Measurements from ENCODE around the gene COMMD8. TPM values are rescaled to one million over a fixed set of nuclear protein-coding genes. Genes with fewer than 3 reads are reported as not detected.

The COMMD8 gene
- total and polyA plus RNA-seq, 10 of the 15 experiments (the other 5 are each of a cell fraction or from before 2014, with no cell fraction given), result 27.6 to 156 (median 48.4) TPM

DNA sequence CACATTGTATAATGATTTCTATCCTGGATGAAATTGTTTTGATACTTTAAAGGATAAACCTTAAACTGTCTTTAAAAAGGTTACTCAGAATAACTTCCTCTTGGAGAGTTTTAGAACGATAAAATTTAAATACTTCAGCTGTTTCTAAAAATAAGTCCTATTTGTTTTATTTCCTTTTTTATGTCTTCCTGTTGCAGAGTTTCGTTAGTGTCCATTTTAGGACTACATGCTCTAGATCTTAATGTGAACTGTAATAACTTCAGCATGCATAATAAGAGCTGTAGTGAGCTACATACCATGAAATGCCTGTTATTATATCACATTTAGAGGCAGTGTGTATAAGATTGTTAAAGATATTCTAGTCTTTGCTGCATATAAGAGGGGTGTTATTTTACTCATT, 36.2 kb upstream of the COMMD8 start:
- intact Hi-C loops (cut with micrococcal nuclease; ENCODE audit: unreplicated experiment), result loop anchor here (10.0 kb wide), 2 partner anchors 415 to 535 kb away; partner anchors contain the start of gene NFXL1
- TF ChIP-seq TARDBP (IDR thresholded peaks at IDR 0.05; ENCODE audit: borderline replicate concordance) (no peak), MYB (IDR thresholded peaks at IDR 0.05; ENCODE audit: borderline replicate concordance, low read depth, low read length) (no peak), ZNF622 (IDR thresholded peaks at IDR 0.05) (no peak), ETV6 (conservative IDR thresholded peaks at IDR 0.05 in 1 of 2, IDR thresholded peaks at IDR 0.05 in 1 of 2; ENCODE audit: borderline replicate concordance in 1 of 2, low read depth in 1 of 2) (no peak), CHD1 (IDR thresholded peaks at IDR 0.05; ENCODE audit: low read depth, low read length) (no peak), NFIC (IDR thresholded peaks at IDR 0.05; ENCODE audit: low read depth, low read length) (no peak; the same call in 1 of the 2 replicates), EGR1 (IDR thresholded peaks at IDR 0.05; ENCODE audit: borderline replicate concordance in 1 of 2, low read depth in 2 of 2, low read length in 2 of 2) (no peak), ZZZ3 (IDR thresholded peaks at IDR 0.05; ENCODE audit: control insufficient read depth, insufficient read length, low read depth) (no peak), MEF2A (IDR thresholded peaks at IDR 0.05; ENCODE audit: insufficient read depth, low read depth, low read length) (peak; percentile 77), CHD2 (IDR thresholded peaks at IDR 0.05; ENCODE audit: borderline replicate concordance, low read depth, low read length) (no peak), SUZ12 (IDR thresholded peaks at IDR 0.05; ENCODE audit: unreplicated experiment) (no peak), NFYA (IDR thresholded peaks at IDR 0.05; ENCODE audit: borderline replicate concordance, low read depth, low read length) (no peak)
- TF ChIP-seq, protein P1, sequence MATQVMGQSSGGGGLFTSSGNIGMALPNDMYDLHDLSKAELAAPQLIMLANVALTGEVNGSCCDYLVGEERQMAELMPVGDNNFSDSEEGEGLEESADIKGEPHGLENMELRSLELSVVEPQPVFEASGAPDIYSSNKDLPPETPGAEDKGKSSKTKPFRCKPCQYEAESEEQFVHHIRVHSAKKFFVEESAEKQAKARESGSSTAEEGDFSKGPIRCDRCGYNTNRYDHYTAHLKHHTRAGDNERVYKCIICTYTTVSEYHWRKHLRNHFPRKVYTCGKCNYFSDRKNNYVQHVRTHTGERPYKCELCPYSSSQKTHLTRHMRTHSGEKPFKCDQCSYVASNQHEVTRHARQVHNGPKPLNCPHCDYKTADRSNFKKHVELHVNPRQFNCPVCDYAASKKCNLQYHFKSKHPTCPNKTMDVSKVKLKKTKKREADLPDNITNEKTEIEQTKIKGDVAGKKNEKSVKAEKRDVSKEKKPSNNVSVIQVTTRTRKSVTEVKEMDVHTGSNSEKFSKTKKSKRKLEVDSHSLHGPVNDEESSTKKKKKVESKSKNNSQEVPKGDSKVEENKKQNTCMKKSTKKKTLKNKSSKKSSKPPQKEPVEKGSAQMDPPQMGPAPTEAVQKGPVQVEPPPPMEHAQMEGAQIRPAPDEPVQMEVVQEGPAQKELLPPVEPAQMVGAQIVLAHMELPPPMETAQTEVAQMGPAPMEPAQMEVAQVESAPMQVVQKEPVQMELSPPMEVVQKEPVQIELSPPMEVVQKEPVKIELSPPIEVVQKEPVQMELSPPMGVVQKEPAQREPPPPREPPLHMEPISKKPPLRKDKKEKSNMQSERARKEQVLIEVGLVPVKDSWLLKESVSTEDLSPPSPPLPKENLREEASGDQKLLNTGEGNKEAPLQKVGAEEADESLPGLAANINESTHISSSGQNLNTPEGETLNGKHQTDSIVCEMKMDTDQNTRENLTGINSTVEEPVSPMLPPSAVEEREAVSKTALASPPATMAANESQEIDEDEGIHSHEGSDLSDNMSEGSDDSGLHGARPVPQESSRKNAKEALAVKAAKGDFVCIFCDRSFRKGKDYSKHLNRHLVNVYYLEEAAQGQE (IDR thresholded peaks at IDR 0.05; ENCODE audit: low read depth, low read length), result no peak
- TF ChIP-seq, protein P2, sequence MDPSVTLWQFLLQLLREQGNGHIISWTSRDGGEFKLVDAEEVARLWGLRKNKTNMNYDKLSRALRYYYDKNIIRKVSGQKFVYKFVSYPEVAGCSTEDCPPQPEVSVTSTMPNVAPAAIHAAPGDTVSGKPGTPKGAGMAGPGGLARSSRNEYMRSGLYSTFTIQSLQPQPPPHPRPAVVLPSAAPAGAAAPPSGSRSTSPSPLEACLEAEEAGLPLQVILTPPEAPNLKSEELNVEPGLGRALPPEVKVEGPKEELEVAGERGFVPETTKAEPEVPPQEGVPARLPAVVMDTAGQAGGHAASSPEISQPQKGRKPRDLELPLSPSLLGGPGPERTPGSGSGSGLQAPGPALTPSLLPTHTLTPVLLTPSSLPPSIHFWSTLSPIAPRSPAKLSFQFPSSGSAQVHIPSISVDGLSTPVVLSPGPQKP (IDR thresholded peaks at IDR 0.05; ENCODE audit: low read depth, low read length), result no peak
- TF ChIP-seq, protein P3, sequence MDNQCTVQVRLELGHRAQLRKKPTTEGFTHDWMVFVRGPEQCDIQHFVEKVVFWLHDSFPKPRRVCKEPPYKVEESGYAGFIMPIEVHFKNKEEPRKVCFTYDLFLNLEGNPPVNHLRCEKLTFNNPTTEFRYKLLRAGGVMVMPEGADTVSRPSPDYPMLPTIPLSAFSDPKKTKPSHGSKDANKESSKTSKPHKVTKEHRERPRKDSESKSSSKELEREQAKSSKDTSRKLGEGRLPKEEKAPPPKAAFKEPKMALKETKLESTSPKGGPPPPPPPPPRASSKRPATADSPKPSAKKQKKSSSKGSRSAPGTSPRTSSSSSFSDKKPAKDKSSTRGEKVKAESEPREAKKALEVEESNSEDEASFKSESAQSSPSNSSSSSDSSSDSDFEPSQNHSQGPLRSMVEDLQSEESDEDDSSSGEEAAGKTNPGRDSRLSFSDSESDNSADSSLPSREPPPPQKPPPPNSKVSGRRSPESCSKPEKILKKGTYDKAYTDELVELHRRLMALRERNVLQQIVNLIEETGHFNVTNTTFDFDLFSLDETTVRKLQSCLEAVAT (IDR thresholded peaks at IDR 0.05), result no peak
- TF ChIP-seq, protein P4, sequence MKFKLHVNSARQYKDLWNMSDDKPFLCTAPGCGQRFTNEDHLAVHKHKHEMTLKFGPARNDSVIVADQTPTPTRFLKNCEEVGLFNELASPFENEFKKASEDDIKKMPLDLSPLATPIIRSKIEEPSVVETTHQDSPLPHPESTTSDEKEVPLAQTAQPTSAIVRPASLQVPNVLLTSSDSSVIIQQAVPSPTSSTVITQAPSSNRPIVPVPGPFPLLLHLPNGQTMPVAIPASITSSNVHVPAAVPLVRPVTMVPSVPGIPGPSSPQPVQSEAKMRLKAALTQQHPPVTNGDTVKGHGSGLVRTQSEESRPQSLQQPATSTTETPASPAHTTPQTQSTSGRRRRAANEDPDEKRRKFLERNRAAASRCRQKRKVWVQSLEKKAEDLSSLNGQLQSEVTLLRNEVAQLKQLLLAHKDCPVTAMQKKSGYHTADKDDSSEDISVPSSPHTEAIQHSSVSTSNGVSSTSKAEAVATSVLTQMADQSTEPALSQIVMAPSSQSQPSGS (IDR thresholded peaks at IDR 0.05; ENCODE audit: low read length), result peak; percentile 20; the same call in 1 of the 2 replicates

More for the DNA sequence above, 36.2 kb upstream of the COMMD8 start:
- Histone ChIP-seq H3K9me3 (replicated peaks; ENCODE audit: control insufficient read depth, insufficient read depth, low read length) (no peaks in the 10 kb centered on the region; the same call in 1 of the 3 replicates), H3K4me2 (ENCODE audit: control insufficient read depth, insufficient read depth) (peak overlapping the region; percentile 96; the same call in 1 of the 2 replicates), H3K27ac (ENCODE audit: control insufficient read depth, insufficient read depth) (peak overlapping the region; percentile 80), H3K79me2 (ENCODE audit: control insufficient read depth, insufficient read depth, low read length) (peaks cover 7% of the 10 kb centered on the region), H3K36me3 (ENCODE audit: control insufficient read depth in 2 of 2, insufficient read depth in 2 of 2, low read length in 1 of 2) (no peaks in the 10 kb centered on the region), H2AFZ (ENCODE audit: control insufficient read depth, low read depth, low read length) (no peak overlapping the region), H3K4me3 (peak overlapping the region; percentile 26; the same call in 1 of the 2 replicates), H3K4me1 (ENCODE audit: control insufficient read depth, insufficient read depth, low read length) (peaks cover 25% of the 10 kb centered on the region), H3K27me3 (replicated peaks in 1 of 2; ENCODE audit: control insufficient read depth in 2 of 2, insufficient read depth in 2 of 2, low read length in 1 of 2) (no peaks in the 10 kb centered on the region), H3K9ac (ENCODE audit: control insufficient read depth, insufficient read depth, low read length) (no peak overlapping the region), H4K20me1 (ENCODE audit: control insufficient read depth, insufficient read depth) (no peaks in the 10 kb centered on the region)
- BruUV-seq (replicated peaks), result no TSS peak
- peak; percentile 61 for ATAC-seq
- ChIA-PET CTCF (interaction anchor here (0.7 to 10.3 kb wide), 7 partner anchors 10 to 337 kb away, joined by 3 to 124 read pairs (median 3); partner anchors contain the start of genes ATP10D and COMMD8), RAD21 (ENCODE audit: unreplicated experiment) (interaction anchor here (0.7 to 5.5 kb wide), 10 partner anchors 10 to 65 kb away, joined by 4 to 99 read pairs (median 12); partner anchors contain the start of genes ATP10D and COMMD8), POLR2A (interaction anchor here (1.1 to 5.3 kb wide), 5 partner anchors 10 to 36 kb away, joined by 6 to 43 read pairs (median 7); partner anchors contain the start of genes ATP10D and COMMD8), SMC1A (ENCODE audit: uncharacterized antibody, unreplicated experiment) (interaction anchor here (0.6 to 11.1 kb wide), 11 partner anchors 10 to 73 kb away, joined by 3 to 239 read pairs (median 6); partner anchors contain the start of genes ATP10D and COMMD8)
- WGBS (ENCODE audit: insufficient coverage, insufficient replicate concordance, low lambda C conversion rate, missing lambda C conversion rate), result 0% methylated on average over 2 of the region's 2 CpGs
- no peak for DNase-seq (ENCODE audit: low read depth, low spot score)
- in situ Hi-C loops (cut with MboI), result no loop called here
- FAIRE-seq, result no peak
